OCI-LY7 (cell line): ENCODE measurements around the gene FAM216A. TPM values are rescaled to one million over a fixed set of nuclear protein-coding genes. Genes with fewer than 3 reads are reported as not detected.

Source experiments
- BruUV-seq: library from RNA; stranded (reverse); fragments of 400-500 nt; replicated peaks from 2 replicates; lab custom pipeline; 2021; lab: Mats Ljungman, UMichigan
- CTCF ChIA-PET: fragments of 300-600 bp; sonication (Branson Sonifier 250); formaldehyde crosslinking; loops from one replicate; lab custom pipeline; 2022; ENCODE audit warnings: antibody characterized with exemption; ENCODE audit not compliant: unreplicated experiment; lab: Charles Lee
- POLR2A ChIA-PET: fragments of 300-600 bp; sonication (Branson Sonifier 250); formaldehyde crosslinking; loops from one replicate; lab custom pipeline; 2022; ENCODE audit warnings: antibody characterized with exemption; lab: Charles Lee
- DNase-seq: peaks from one replicate; pipeline ENCODE4 v3.0.0-alpha.2; 2015; ENCODE audit warnings: low spot score
- H2AFZ ChIP-seq: fragments of 200-600 bp; sonication (generic), shearing (Covaris generic); 2 replicates; pipeline ENCODE4 v1.6.1; 2014; ENCODE audit warnings: mild to moderate bottlenecking, antibody characterized with exemption, low read length, moderate library complexity
- H3K27ac ChIP-seq: fragments of 200-600 bp; sonication (generic); 2 replicates; pipeline ENCODE4 v1.5.1; 2014; ENCODE audit warnings: mixed run types, low read depth, mild to moderate bottlenecking, moderate library complexity, low read length, inconsistent platforms; ENCODE audit not compliant: poor library complexity, severe bottlenecking
- H3K36me3 ChIP-seq: fragments of 200-600 bp; sonication (generic); 2 replicates; pipeline ENCODE4 v1.6.1; 2014; ENCODE audit warnings: mild to moderate bottlenecking, antibody characterized with exemption, low read length, moderate library complexity, mixed read lengths; ENCODE audit not compliant: insufficient read depth
- H3K4me1 ChIP-seq: fragments of 200-600 bp; sonication (generic); 2 replicates; pipeline ENCODE4 v1.5.1; 2014; ENCODE audit warnings: mild to moderate bottlenecking, low read length; ENCODE audit not compliant: insufficient read depth, poor library complexity, severe bottlenecking
- H3K4me2 ChIP-seq: fragments of 200-600 bp; sonication (generic); 2 replicates; pipeline ENCODE4 v1.6.1; 2014; ENCODE audit warnings: mild to moderate bottlenecking, low read length
- H3K4me3 ChIP-seq: fragments of 200-600 bp; sonication (generic); 2 replicates; pipeline ENCODE4 v1.5.1; 2014; ENCODE audit warnings: mild to moderate bottlenecking, low read depth, low read length; ENCODE audit not compliant: poor library complexity, severe bottlenecking
- H3K79me2 ChIP-seq: fragments of 200-600 bp; sonication (generic); 2 replicates; pipeline ENCODE4 v1.6.1; 2016; ENCODE audit warnings: low read depth, mild to moderate bottlenecking, low read length, moderate library complexity, mixed read lengths; ENCODE audit not compliant: insufficient read depth
- H3K9me2 ChIP-seq: fragments of 200-600 bp; sonication (generic); 2 replicates; pipeline ENCODE4 v1.6.1; 2016; ENCODE audit warnings: mild to moderate bottlenecking, low read length, mixed read lengths; ENCODE audit not compliant: insufficient read depth
- H3K9me3 ChIP-seq: fragments of 200-600 bp; sonication (generic); 2 replicates; pipeline ENCODE4 v1.6.1; 2014; ENCODE audit warnings: mild to moderate bottlenecking, mixed run types, low read length, mixed read lengths
- H4K20me1 ChIP-seq: fragments of 200-600 bp; sonication (generic); 2 replicates; pipeline ENCODE4 v1.6.1; 2014; ENCODE audit warnings: mild to moderate bottlenecking, antibody characterized with exemption, low read length, moderate library complexity, mixed read lengths; ENCODE audit not compliant: insufficient read depth
- CTCF ChIP-seq: fragments of 200-600 bp; sonication (generic); conservative IDR thresholded peaks from 2 replicates; pipeline ENCODE4 v1.5.1; 2014; ENCODE audit warnings: mild to moderate bottlenecking, antibody characterized with exemption, low read length, moderate library complexity, mixed read lengths
- EZH2phosphoT487 ChIP-seq: fragments of 200-600 bp; sonication (generic); IDR thresholded peaks from 2 replicates; pipeline ENCODE4 v1.6.1; 2018; ENCODE audit warnings: low read depth, borderline replicate concordance, mild to moderate bottlenecking, mixed run types, antibody characterized with exemption, low read length, moderate library complexity, mixed read lengths
- intact Hi-C: fragments of 100-400 bp; cut with micrococcal nuclease; formaldehyde crosslinking; loops from one replicate; pipeline ENCODE4 v1.10.0; 2022; ENCODE audit not compliant: unreplicated experiment
- total RNA-seq, 2 experiments: library from RNA; depleted of rRNA in 1 of 2; stranded (reverse); fragments of >200 nt in 1 of 2; shearing (Covaris generic) in 1 of 2; gene quantifications; 2 replicates each; pipeline ENCODE4 v1.2.3, GENCODE V29; 2014 to 2022

Gene FAM216A
- total RNA-seq, 2 experiments from 2014 or later = 62.4 to 62.5 TPM

- Histone ChIP-seq H3K27ac (peak within 1 kb of the TSS; percentile 87), H3K9me3 (no peaks in the 10 kb centered on the region), H3K4me1 (peaks cover 31% of the 10 kb centered on the region), H3K9me2 (no peaks in the 10 kb centered on the region), H4K20me1 (no peaks in the 10 kb centered on the region), H3K4me3 (peak within 1 kb of the TSS; percentile 91), H3K4me2 (peak within 1 kb of the TSS; percentile 71), H3K79me2 (peaks cover 51% of the 10 kb centered on the region), H2AFZ (peak within 1 kb of the TSS; percentile 60; the same call in 1 of the 2 replicates), H3K36me3 (peaks cover 87% of the 10 kb centered on the region)
- TF ChIP-seq EZH2phosphoT487 (no peak), CTCF (peak; percentile 81)
- intact Hi-C loops = loop anchor here (1.0 to 10.0 kb wide), 5 partner anchors 18 to 435 kb away; partner anchors contain the start of genes FAM216A, GPN3, RAD9B and VPS29
- DNase-seq = peak; percentile 98
- CTCF ChIA-PET = interaction anchor here (0.6 to 1.5 kb wide), 6 partner anchors 9 to 155 kb away, joined by 3 to 6 read pairs (median 3); partner anchors contain the start of genes FAM216A and GPN3
- TSS peak; percentile 80 for BruUV-seq
- POLR2A ChIA-PET = interaction anchor here (0.5 to 3.0 kb wide), 12 partner anchors 11 to 349 kb away, joined by 3 to 26 read pairs (median 3); partner anchors contain the start of genes FAM216A, GPN3 and VPS29
Measured at GRCh38 chr12:110449799-110450497, 18.7 kb upstream of the FAM216A start, which contains the start of gene ARPC3. Gene ARPC3, minus strand, starts transcription at chr12:110450337. Its CDS starts 77 bp downstream, at chr12:110450260.

- no peak for DNase-seq
- peak overlapping the region; percentile 87 for H3K27ac ChIP-seq
- no peak overlapping the region for H3K4me3 ChIP-seq
- ChIA-PET POLR2A (interaction anchor here (0.6 to 3.0 kb wide), 3 partner anchors 17 to 100 kb away, joined by 5 to 26 read pairs (median 12); partner anchors contain the start of genes FAM216A and GPN3), CTCF (no interaction called here)
- H3K79me2 ChIP-seq = peaks cover 40% of the 10 kb centered on the region
- no peak overlapping the region for H2AFZ ChIP-seq
- H3K9me2 ChIP-seq = no peaks in the 10 kb centered on the region
- peaks cover 84% of the 10 kb centered on the region for H3K36me3 ChIP-seq
- no peak overlapping the region for H3K4me2 ChIP-seq
- BruUV-seq = no TSS peak
- TF ChIP-seq CTCF (no peak), EZH2phosphoT487 (no peak)
- peaks cover 43% of the 10 kb centered on the region for H3K4me1 ChIP-seq
- H3K9me3 ChIP-seq = no peaks in the 10 kb centered on the region
- no peaks in the 10 kb centered on the region for H4K20me1 ChIP-seq
- intact Hi-C loops = loop anchor here (2.0 to 10.0 kb wide), 3 partner anchors 52 to 434 kb away; partner anchors contain the start of genes RAD9B and VPS29
Measured at GRCh38 chr12:110451263-110451662, 17.4 kb upstream of the FAM216A start.
